HG03571 (cell line): ENCODE data around the gene POLR3E.
A peak's percentile ranks its signal among the peaks of the same experiment; 100 is the strongest.

ENCODE experiments used
- ATAC-seq: cut with Tn5 transposase; IDR thresholded peaks from one replicate; pipeline ENCODE4 v1.9.1; 2021; ENCODE audit not compliant: unreplicated experiment

POLR3E gene

DNA sequence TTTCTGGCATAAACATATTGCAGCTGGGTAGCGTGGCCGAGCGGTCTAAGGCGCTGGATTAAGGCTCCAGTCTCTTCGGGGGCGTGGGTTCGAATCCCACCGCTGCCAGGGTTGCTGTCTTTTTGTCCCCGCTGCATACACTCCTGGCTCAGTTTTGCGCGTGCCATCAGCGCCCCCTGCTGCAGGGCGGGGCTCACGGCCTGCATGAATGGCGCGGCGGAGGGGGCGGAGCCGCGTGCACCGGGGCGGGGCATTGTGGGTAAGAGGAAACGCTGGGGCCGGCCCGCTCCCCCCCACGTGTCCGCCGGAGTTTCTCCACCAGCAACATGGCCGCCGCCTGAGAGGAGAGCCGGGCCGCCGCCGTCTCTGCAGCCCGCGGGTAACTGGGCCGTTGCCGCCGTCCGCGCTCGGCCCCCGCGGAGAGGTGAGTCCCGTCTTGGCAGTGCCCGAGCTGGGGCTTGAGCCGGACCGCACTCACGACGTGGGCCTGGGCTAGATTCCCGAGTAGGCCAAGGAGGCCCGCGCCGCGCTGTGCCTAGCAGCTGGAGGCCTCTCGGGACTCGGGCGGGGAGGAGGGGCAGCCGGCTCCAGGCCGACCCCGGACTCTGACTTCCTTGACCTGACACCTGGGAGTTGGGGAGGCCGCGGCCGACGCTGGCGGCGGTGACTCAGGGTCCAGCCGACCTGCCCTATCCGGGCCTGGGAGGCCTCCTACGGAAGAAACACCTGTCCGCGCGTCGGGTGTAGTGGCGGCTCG, at the start of gene POLR3E:
TSS of gene POLR3E (plus strand) at position 296 of the 757 bp plus-strand sequence. CDS start 5,560 bp downstream, outside the sequence.
- ATAC-seq = peak; percentile 82

GRCh38 chr16:22250522-22250921, 46.7 kb upstream of the POLR3E start:
- ATAC-seq = no peak

GRCh38 chr16:22252317-22252716, 44.9 kb upstream of the POLR3E start:
- no peak for ATAC-seq

GRCh38 chr16:22253272-22253671, 43.9 kb upstream of the POLR3E start:
- ATAC-seq = no peak

DNA sequence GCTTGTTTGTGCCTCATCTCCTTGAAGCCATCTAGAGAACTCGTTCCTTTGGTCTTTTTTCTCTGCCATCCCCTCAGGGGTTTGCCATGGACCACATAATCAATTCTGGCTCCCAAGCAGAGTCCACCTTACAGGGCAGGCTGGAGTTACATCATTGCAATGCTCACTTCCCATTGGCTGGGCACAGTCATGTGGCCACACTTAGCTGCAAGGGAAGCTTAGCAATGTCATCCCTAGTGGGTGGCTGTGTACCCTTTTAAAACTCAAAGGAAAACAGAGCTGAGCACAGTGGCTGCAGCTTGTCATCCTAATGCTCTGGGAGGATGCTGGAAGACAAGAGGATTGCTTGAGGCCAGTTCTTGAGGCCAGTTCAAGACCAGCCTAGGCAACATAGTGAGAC, 41.9 kb upstream of the POLR3E start:
- ATAC-seq = no peak

DNA sequence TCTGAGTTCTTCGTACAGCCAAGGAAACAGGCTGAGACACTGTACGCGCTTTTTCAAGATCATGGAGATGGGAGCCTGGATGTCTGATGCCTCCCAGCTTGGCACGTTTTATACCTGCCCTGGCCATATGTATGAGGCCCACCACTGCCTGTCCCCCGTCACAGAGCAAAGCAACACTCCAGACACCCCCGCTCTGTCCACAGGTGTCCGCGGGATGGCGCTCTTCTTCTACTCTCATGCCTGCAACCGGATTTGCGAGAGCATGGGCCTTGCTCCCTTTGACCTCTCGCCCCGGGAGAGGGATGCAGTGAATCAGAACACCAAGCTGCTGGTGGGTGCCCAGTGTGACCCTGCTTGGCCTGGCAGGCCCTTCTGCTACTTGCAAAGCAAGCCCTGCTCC, 39.8 kb upstream of the POLR3E start:
- no peak for ATAC-seq

DNA sequence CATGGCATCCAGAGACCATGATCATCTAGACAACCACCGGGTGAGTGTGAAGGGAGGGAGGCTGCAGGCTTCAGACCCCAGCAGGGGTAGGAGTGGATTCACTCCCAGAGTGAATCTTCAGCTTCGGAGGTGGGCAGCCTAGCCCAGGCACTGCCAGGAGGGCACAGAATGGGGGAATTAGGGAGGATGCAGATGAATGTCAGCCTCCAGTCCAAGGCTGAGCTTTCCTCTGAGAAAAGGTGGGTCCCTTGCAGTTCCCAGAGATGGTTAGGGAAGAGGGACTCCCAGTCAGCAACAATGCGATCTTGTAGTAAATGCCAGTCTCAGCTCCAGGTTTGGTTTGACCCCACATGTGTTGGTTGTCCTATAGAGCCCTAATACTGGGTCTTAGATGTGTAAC, 36.7 kb upstream of the POLR3E start:
- no peak for ATAC-seq

GRCh38 chr16:22262460-22262859, 34.7 kb upstream of the POLR3E start:
- no peak for ATAC-seq

GRCh38 chr16:22264786-22265185, 32.4 kb upstream of the POLR3E start:
- ATAC-seq = no peak

DNA sequence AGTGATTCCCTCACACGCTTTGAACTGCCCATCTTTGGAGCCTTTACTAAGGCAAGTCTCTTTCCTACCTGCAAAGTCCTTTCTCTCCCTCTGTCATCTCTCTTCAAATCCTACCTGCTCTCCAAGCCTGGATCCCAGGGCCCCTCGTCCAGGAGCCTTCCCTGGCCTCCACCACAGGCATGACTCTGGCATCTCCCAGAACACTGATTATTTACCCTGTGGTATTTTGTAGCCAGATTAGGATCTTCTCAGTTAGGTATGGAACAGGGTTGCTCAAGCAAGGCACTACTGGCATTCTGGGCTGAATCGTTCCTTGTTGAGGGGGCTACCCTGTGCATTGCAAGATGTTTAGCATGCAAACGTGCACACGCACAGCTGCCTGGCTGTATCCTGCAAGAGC, 31.9 kb upstream of the POLR3E start:
- ATAC-seq = no peak

- ATAC-seq = no peak
Measured at GRCh38 chr16:22266546-22266945, 30.7 kb upstream of the POLR3E start.

- ATAC-seq = no peak
Measured at GRCh38 chr16:22267764-22268163, 29.4 kb upstream of the POLR3E start.

- ATAC-seq = no peak
Measured at GRCh38 chr16:22270525-22270924, 26.7 kb upstream of the POLR3E start.

DNA sequence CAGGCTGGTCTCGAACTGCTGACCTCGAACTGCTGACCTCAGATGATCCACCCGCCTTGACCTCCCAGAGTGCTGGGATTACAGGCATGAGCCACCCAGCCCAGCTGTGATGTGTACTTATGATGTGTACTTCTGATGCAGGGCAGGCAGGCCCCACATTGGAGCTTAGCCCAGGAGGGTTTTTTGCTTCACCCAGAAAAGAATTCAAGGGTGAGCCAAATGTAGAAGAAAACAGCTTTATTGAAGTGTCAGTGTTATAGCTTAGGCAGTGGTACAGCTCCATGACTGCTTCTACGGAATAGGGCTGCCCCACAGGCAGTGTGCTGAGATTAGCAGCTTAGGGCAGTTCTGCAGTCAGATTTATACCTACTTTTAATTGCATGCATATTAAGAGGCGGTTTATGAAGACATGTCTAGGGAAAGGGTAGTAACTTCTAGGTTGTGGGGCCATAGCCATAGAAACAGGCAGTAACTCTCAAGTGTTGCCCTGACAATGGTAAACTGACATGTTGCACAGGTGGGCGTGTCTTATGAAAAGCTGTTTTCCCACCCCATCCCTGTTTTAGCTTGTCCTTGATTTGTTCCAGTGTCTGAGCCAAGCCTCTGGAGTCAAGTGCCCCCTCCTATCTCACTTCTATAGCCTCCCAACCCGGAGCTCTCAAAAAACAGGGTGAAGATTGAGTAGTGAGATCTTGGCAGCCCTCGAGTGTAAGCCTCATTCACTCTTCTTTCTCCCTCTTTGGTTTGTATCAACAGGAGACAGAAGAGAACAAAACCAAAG, 24.1 kb upstream of the POLR3E start:
- ATAC-seq = no peak

DNA sequence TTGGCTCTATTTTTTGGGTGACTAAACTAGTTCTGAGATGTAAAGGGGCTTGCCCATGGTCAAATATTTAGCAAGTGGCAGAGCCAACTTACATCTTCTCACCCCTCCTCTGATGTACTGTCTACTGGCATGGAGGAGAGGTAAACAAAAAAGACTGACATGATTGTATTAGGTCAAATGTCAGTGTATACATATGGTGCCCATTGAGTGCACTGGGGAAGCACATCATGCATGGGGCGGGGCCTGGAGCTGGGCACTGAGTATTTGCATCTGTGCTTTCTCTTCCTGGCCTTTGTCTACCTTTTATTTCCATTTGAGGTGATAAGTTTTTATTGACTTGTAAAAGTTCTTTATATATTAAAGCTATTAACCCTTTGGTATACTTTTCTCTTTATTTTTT, 22.3 kb upstream of the POLR3E start:
- no peak for ATAC-seq

- ATAC-seq = no peak
Measured at GRCh38 chr16:22278441-22279230, 18.6 kb upstream of the POLR3E start.

- ATAC-seq = no peak
Measured at GRCh38 chr16:22282254-22282892, 14.8 kb upstream of the POLR3E start.

- no peak for ATAC-seq
Measured at GRCh38 chr16:22284637-22285036, 12.6 kb upstream of the POLR3E start.

GRCh38 chr16:22285080-22285479, 12.1 kb upstream of the POLR3E start:
- ATAC-seq = no peak

- no peak for ATAC-seq
Measured at GRCh38 chr16:22291020-22291419, 6.2 kb upstream of the POLR3E start.

DNA sequence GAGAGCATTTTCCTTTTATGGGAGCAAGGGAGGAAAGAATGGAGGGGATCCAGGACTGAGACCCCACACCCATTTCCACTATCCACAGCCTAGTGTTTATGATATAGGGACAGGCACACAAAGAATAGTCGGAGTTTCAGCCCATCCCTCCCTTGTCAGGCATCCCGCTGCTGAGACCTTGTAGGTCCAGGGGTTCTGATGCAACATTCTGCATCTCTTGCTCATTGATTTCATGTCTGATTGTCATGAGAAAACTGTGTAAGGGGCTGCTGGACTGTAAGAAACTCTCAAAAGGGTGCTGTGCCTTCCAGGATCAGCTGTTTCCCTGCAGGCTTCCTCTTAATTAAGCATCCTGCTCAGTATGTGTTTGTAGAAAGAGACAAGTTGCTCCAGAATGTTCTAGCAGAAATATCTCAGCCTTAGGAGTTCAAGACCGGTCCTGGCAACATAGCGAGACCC, 5.3 kb upstream of the POLR3E start:
- no peak for ATAC-seq
